PFSK-1 (cell line): ENCODE measurements around the gene SLC16A4.

Source experiments
- POLR2AphosphoS5 ChIP-seq: IDR thresholded peaks from 2 replicates; pipeline ENCODE4 v1.6.1; 2012; ENCODE audit warnings: low read depth, mild to moderate bottlenecking, control low read depth, low read length, moderate library complexity
- REST ChIP-seq, 2 experiments: IDR thresholded peaks; 2 replicates each; pipeline versions ENCODE4 v1.6.1 to v1.8.0; 2011 to 2012; ENCODE audit warnings: low read depth in 2 of 2, low read length in 2 of 2, control low read depth in 1 of 2, inconsistent platforms in 1 of 2, mild to moderate bottlenecking in 1 of 2, moderate library complexity in 1 of 2; ENCODE audit not compliant: insufficient read depth in 1 of 2

GRCh38 chr1:110348771-110349170 is 42.1 kb downstream of the SLC16A4 start:
- TF ChIP-seq REST (IDR thresholded peaks at IDR 0.05; ENCODE audit: insufficient read depth in 1 of 2, low read depth in 2 of 2, low read length in 2 of 2) (no peak), POLR2AphosphoS5 (no peak)
